GM23338 (cell line): ENCODE results near the gene SEMA4D. TPM values are rescaled to one million over a fixed set of nuclear protein-coding genes. Genes with fewer than 3 reads are reported as not detected.

Source experiments
- CREB1 ChIP-seq: fragments of 250-450 bp; sonication (Bioruptor Pico); IDR thresholded peaks from 2 replicates; pipeline ENCODE4 v1.5.0; 2020; ENCODE audit warnings: low read depth, mild to moderate bottlenecking, moderate library complexity
- CTCF ChIP-seq, 2 experiments: fragments of 200-600 bp in 1 of 2; sonication (generic) in 1 of 2; conservative IDR thresholded peaks; 2 replicates each; pipeline versions ENCODE4 v1.5.1 to v1.6.1; 2016 to 2017; ENCODE audit warnings: antibody characterized with exemption in 2 of 2, low read depth in 2 of 2, mild to moderate bottlenecking in 2 of 2, moderate library complexity in 1 of 2
- ETS1 ChIP-seq: IDR thresholded peaks from 2 replicates; pipeline ENCODE4 v1.6.1; 2016; ENCODE audit warnings: antibody characterized with exemption
- EZH2 ChIP-seq: fragments of 200-600 bp; sonication (generic); IDR thresholded peaks from one replicate; pipeline ENCODE4 v1.8.0; 2017; ENCODE audit warnings: antibody characterized with exemption, mild to moderate bottlenecking, low read depth; ENCODE audit not compliant: unreplicated experiment
- JUNB ChIP-seq: IDR thresholded peaks from one replicate; pipeline ENCODE4 v1.6.1; 2016; ENCODE audit warnings: antibody characterized with exemption; ENCODE audit not compliant: unreplicated experiment
- NANOG ChIP-seq: IDR thresholded peaks from 2 replicates; pipeline ENCODE4 v1.6.1; 2016; ENCODE audit warnings: antibody characterized with exemption, borderline replicate concordance
- ZNF114 ChIP-seq: fragments of 250-450 bp; sonication (Bioruptor Pico); IDR thresholded peaks from 2 replicates; pipeline ENCODE4 v1.5.0; 2020; ENCODE audit warnings: mild to moderate bottlenecking, moderate library complexity
- ZNF331 ChIP-seq: fragments of 250-450 bp; sonication (Bioruptor Pico); IDR thresholded peaks from 2 replicates; pipeline ENCODE4 v1.5.0; 2020; ENCODE audit warnings: low read depth, mild to moderate bottlenecking, moderate library complexity
- polyA plus RNA-seq: library from polyadenylated mRNA; unstranded; fragments of >200 nt; fragmentation: Nextera tagmentation; extraction: Ambion mirVana; gene quantifications from 2 replicates; pipeline ENCODE4 v1.2.1, GENCODE V29; 2016
- total RNA-seq: library from RNA; depleted of rRNA; stranded (reverse); fragments of >200 nt; shearing (Covaris generic); gene quantifications from 2 replicates; pipeline ENCODE4 v1.2.3, GENCODE V29; 2014
- TF ChIP-seq, protein P1 (sequence below): fragments of 250-450 bp; sonication (Bioruptor Pico); IDR thresholded peaks from 2 replicates; pipeline ENCODE4 v1.5.0; 2020; ENCODE audit warnings: mild to moderate bottlenecking, moderate library complexity

The SEMA4D gene
- total and polyA plus RNA-seq, 2 experiments from 2014 or later = 19.3 to 63.0 TPM

- TF ChIP-seq, protein P1, sequence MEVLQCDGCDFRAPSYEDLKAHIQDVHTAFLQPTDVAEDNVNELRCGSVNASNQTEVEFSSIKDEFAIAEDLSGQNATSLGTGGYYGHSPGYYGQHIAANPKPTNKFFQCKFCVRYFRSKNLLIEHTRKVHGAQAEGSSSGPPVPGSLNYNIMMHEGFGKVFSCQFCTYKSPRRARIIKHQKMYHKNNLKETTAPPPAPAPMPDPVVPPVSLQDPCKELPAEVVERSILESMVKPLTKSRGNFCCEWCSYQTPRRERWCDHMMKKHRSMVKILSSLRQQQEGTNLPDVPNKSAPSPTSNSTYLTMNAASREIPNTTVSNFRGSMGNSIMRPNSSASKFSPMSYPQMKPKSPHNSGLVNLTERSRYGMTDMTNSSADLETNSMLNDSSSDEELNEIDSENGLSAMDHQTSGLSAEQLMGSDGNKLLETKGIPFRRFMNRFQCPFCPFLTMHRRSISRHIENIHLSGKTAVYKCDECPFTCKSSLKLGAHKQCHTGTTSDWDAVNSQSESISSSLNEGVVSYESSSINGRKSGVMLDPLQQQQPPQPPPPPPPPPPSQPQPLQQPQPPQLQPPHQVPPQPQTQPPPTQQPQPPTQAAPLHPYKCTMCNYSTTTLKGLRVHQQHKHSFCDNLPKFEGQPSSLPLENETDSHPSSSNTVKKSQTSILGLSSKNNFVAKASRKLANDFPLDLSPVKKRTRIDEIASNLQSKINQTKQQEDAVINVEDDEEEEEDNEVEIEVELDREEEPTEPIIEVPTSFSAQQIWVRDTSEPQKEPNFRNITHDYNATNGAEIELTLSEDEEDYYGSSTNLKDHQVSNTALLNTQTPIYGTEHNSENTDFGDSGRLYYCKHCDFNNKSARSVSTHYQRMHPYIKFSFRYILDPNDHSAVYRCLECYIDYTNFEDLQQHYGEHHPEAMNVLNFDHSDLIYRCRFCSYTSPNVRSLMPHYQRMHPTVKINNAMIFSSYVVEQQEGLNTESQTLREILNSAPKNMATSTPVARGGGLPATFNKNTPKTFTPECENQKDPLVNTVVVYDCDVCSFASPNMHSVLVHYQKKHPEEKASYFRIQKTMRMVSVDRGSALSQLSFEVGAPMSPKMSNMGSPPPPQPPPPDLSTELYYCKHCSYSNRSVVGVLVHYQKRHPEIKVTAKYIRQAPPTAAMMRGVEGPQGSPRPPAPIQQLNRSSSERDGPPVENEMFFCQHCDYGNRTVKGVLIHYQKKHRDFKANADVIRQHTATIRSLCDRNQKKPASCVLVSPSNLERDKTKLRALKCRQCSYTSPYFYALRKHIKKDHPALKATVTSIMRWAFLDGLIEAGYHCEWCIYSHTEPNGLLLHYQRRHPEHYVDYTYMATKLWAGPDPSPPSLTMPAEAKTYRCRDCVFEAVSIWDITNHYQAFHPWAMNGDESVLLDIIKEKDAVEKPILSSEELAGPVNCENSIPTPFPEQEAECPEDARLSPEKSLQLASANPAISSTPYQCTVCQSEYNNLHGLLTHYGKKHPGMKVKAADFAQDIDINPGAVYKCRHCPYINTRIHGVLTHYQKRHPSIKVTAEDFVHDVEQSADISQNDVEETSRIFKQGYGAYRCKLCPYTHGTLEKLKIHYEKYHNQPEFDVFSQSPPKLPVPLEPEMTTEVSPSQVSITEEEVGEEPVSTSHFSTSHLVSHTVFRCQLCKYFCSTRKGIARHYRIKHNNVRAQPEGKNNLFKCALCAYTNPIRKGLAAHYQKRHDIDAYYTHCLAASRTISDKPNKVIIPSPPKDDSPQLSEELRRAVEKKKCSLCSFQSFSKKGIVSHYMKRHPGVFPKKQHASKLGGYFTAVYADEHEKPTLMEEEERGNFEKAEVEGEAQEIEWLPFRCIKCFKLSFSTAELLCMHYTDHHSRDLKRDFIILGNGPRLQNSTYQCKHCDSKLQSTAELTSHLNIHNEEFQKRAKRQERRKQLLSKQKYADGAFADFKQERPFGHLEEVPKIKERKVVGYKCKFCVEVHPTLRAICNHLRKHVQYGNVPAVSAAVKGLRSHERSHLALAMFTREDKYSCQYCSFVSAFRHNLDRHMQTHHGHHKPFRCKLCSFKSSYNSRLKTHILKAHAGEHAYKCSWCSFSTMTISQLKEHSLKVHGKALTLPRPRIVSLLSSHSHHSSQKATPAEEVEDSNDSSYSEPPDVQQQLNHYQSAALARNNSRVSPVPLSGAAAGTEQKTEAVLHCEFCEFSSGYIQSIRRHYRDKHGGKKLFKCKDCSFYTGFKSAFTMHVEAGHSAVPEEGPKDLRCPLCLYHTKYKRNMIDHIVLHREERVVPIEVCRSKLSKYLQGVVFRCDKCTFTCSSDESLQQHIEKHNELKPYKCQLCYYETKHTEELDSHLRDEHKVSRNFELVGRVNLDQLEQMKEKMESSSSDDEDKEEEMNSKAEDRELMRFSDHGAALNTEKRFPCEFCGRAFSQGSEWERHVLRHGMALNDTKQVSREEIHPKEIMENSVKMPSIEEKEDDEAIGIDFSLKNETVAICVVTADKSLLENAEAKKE (CRISPR knock-in tag) = no peak
- no peak for TF ChIP-seq EZH2
- TF ChIP-seq ZNF331 = no peak
- no peak for TF ChIP-seq CTCF (conservative IDR thresholded peaks at IDR 0.05; ENCODE audit: low read depth in 2 of 2)
- no peak for TF ChIP-seq JUNB
- no peak for TF ChIP-seq NANOG
- no peak for TF ChIP-seq CREB1
- no peak for TF ChIP-seq ETS1
- no peak for TF ChIP-seq ZNF114
These were observed 167.4 kb downstream of the SEMA4D start (continued) for GRCh38 chr9:89330513-89330912.
